PC-9 (cell line): Measurements from ENCODE around the gene AKAP13. TPM values are rescaled to one million over a fixed set of nuclear protein-coding genes. Genes with fewer than 3 reads are reported as not detected.

Experiments
- BruUV-seq: library from RNA; stranded (reverse); fragments of 400-500 nt; replicated peaks from 2 replicates; lab custom pipeline; 2021; lab: Mats Ljungman, UMichigan
- CTCF ChIA-PET: fragments of 300-600 bp; sonication (Branson Sonifier 250); formaldehyde crosslinking; loops from one replicate; lab custom pipeline; 2022; ENCODE audit warnings: antibody characterized with exemption; lab: Charles Lee
- POLR2A ChIA-PET: fragments of 300-600 bp; sonication (Branson Sonifier 250); formaldehyde crosslinking; loops from one replicate; lab custom pipeline; 2022; ENCODE audit warnings: antibody characterized with exemption; ENCODE audit not compliant: unreplicated experiment; lab: Charles Lee
- DNase-seq, 2 experiments: peaks; one replicate each; pipeline versions ENCODE4 v3.0.0 to v3.0.0-alpha.2; 2015 to 2022; ENCODE audit warnings: mixed read lengths in 1 of 2
- H2AFZ ChIP-seq: fragments of 200-600 bp; sonication (generic); 2 replicates; pipeline ENCODE4 v1.8.1; 2017; ENCODE audit warnings: antibody characterized with exemption
- H3F3A ChIP-seq: fragments of 200-600 bp; sonication (generic); 2 replicates; pipeline ENCODE4 v1.8.1; 2017; ENCODE audit warnings: antibody characterized with exemption, mild to moderate bottlenecking, low read depth; ENCODE audit not compliant: insufficient read depth
- H3K27ac ChIP-seq: fragments of 200-600 bp; sonication (generic); 2 replicates; pipeline ENCODE4 v1.6.1; 2016; ENCODE audit warnings: mixed run types
- H3K27me3 ChIP-seq: fragments of 200-600 bp; sonication (generic); 2 replicates; pipeline ENCODE4 v1.6.1; 2016; ENCODE audit warnings: low read depth, mixed run types; ENCODE audit not compliant: insufficient read depth
- H3K36me3 ChIP-seq: fragments of 200-600 bp; sonication (generic); 2 replicates; pipeline ENCODE4 v1.6.1; 2016; ENCODE audit warnings: low read depth, mixed run types
- H3K4me1 ChIP-seq: fragments of 200-600 bp; sonication (generic); replicated peaks from 2 replicates; pipeline ENCODE4 v1.6.1; 2016; ENCODE audit warnings: mixed run types; ENCODE audit not compliant: insufficient read depth
- H3K4me2 ChIP-seq: fragments of 200-600 bp; sonication (generic); 2 replicates; pipeline ENCODE4 v1.6.1; 2017; ENCODE audit warnings: mixed run types
- H3K4me3 ChIP-seq: fragments of 200-600 bp; sonication (generic); 2 replicates; pipeline ENCODE4 v1.6.1; 2016; ENCODE audit warnings: mixed run types
- H3K79me2 ChIP-seq: fragments of 200-600 bp; sonication (generic); 2 replicates; pipeline ENCODE4 v1.6.1; 2017; ENCODE audit warnings: low read depth, mixed run types
- H3K9me2 ChIP-seq: fragments of 200-600 bp; sonication (generic); 2 replicates; pipeline ENCODE4 v1.8.1; 2017; ENCODE audit warnings: mild to moderate bottlenecking; ENCODE audit not compliant: insufficient read depth
- H3K9me3 ChIP-seq: fragments of 200-600 bp; sonication (generic); 2 replicates; pipeline ENCODE4 v1.8.1; 2016; ENCODE audit warnings: low read depth; ENCODE audit not compliant: insufficient read depth
- H4K20me1 ChIP-seq: fragments of 200-600 bp; sonication (generic); 2 replicates; pipeline ENCODE4 v1.8.1; 2017; ENCODE audit not compliant: insufficient read depth
- CTCF ChIP-seq: fragments of 200-600 bp; sonication (generic); conservative IDR thresholded peaks from 2 replicates; pipeline ENCODE4 v1.6.1; 2017; ENCODE audit warnings: mixed run types, antibody characterized with exemption, mild to moderate bottlenecking, moderate library complexity
- EZH2 ChIP-seq: fragments of 200-600 bp; sonication (generic); IDR thresholded peaks from 2 replicates; pipeline ENCODE4 v1.8.0; 2017; ENCODE audit warnings: antibody characterized with exemption, low read depth
- intact Hi-C: fragments of 100-400 bp; cut with micrococcal nuclease; formaldehyde crosslinking; loops from one replicate; pipeline ENCODE4 v1.10.0; 2022; ENCODE audit not compliant: unreplicated experiment
- total RNA-seq: library from RNA; stranded (reverse); gene quantifications from 2 replicates; pipeline ENCODE4 v1.2.3, GENCODE V29; 2021

The AKAP13 gene
- total RNA-seq, 1 experiment from 2014 or later = 82.5 TPM

GRCh38 chr15:85600001-85600400, 219.6 kb downstream of the AKAP13 start:
- intact Hi-C loops = no loop called here
- Histone ChIP-seq H3K4me1 (no peaks in the 10 kb centered on the region), H3K9me3 (no peaks in the 10 kb centered on the region), H3K27me3 (no peaks in the 10 kb centered on the region), H3K4me2 (no peak overlapping the region), H3K36me3 (no peaks in the 10 kb centered on the region), H3K79me2 (peaks cover 5% of the 10 kb centered on the region; the same call in 1 of the 2 replicates), H4K20me1 (no peaks in the 10 kb centered on the region; the same call in 1 of the 2 replicates), H3K4me3 (no peak overlapping the region), H2AFZ (no peak overlapping the region), H3K27ac (no peak overlapping the region), H3F3A (peaks cover 4% of the 10 kb centered on the region; the same call in 1 of the 2 replicates), H3K9me2 (no peaks in the 10 kb centered on the region)
- no TSS peak for BruUV-seq
- TF ChIP-seq EZH2 = no peak
- TF ChIP-seq CTCF = no peak
- no peak for DNase-seq
- ChIA-PET CTCF (interaction anchor here (0.6 kb wide), 1 partner anchor 71 kb away, joined by 3 read pairs; no protein-coding TSS in a partner anchor), POLR2A (no interaction called here)

- intact Hi-C loops = no loop called here
- CTCF ChIA-PET = no interaction called here
Measured at GRCh38 chr15:85603160-85603559, 222.8 kb downstream of the AKAP13 start.

GRCh38 chr15:85603703-85604102, 223.3 kb downstream of the AKAP13 start:
- Histone ChIP-seq H3K36me3 (no peaks in the 10 kb centered on the region), H3K9me2 (no peaks in the 10 kb centered on the region), H3K4me3 (no peak overlapping the region), H3K4me1 (peaks cover 30% of the 10 kb centered on the region), H4K20me1 (no peaks in the 10 kb centered on the region; the same call in 1 of the 2 replicates), H3K4me2 (no peak overlapping the region), H3K79me2 (peaks cover 6% of the 10 kb centered on the region), H3K27ac (no peak overlapping the region), H3K27me3 (no peaks in the 10 kb centered on the region), H2AFZ (no peak overlapping the region), H3F3A (peaks cover 27% of the 10 kb centered on the region), H3K9me3 (no peaks in the 10 kb centered on the region)
- BruUV-seq = no TSS peak
- CTCF ChIA-PET = no interaction called here
- TF ChIP-seq CTCF = no peak
- TF ChIP-seq EZH2 = no peak
- DNase-seq = no peak
- intact Hi-C loops = no loop called here
- POLR2A ChIA-PET = interaction anchor here (0.6 kb wide), 1 partner anchor 18 kb away, joined by 6 read pairs; no protein-coding TSS in a partner anchor

More at GRCh38 chr15:85603160-85603559, 222.8 kb downstream of the AKAP13 start:
- peaks cover under 1% of the 10 kb centered on the region for H3K79me2 ChIP-seq
- no peak overlapping the region for H3K4me3 ChIP-seq
- H2AFZ ChIP-seq = no peak overlapping the region
- no peaks in the 10 kb centered on the region for H3K36me3 ChIP-seq
- H3K4me2 ChIP-seq = no peak overlapping the region
- no peaks in the 10 kb centered on the region for H3K9me2 ChIP-seq
- no peaks in the 10 kb centered on the region for H3K9me3 ChIP-seq
- H4K20me1 ChIP-seq = no peaks in the 10 kb centered on the region; the same call in 1 of the 2 replicates
- POLR2A ChIA-PET = no interaction called here
- BruUV-seq = no TSS peak
- H3K27me3 ChIP-seq = no peaks in the 10 kb centered on the region
- H3K4me1 ChIP-seq = peaks cover 25% of the 10 kb centered on the region
- peaks cover 27% of the 10 kb centered on the region for H3F3A ChIP-seq
- no peak for DNase-seq
- TF ChIP-seq CTCF (no peak), EZH2 (no peak)
- H3K27ac ChIP-seq = no peak overlapping the region
